SJCRH30 (cell line): ENCODE measurements around the gene ISG20. TPM values are rescaled to one million over a fixed set of nuclear protein-coding genes. Genes with fewer than 3 reads are reported as not detected.
"Not testable (repeated sequence)": the region's sequence is repeated elsewhere in the genome, so short reads cannot be mapped to it uniquely, and the experiment has no call there.

Source experiments
- DNase-seq, 2 experiments: peaks; one replicate each; pipeline ENCODE4 v3.0.0-alpha.2; 2015 to 2020
- H3K27ac ChIP-seq: fragments of 250-450 bp; sonication (Bioruptor Pico); 2 replicates; pipeline ENCODE4 v1.5.1; 2020; ENCODE audit warnings: mild to moderate bottlenecking, moderate library complexity
- H3K27me3 ChIP-seq: fragments of 250-450 bp; sonication (Bioruptor Pico); 2 replicates; pipeline ENCODE4 v1.5.1; 2020; ENCODE audit warnings: mild to moderate bottlenecking, moderate library complexity
- H3K36me3 ChIP-seq: fragments of 250-450 bp; sonication (Bioruptor Pico); 2 replicates; pipeline ENCODE4 v1.5.1; 2020; ENCODE audit warnings: mild to moderate bottlenecking, moderate library complexity
- H3K4me1 ChIP-seq: fragments of 250-450 bp; sonication (Bioruptor Pico); 2 replicates; pipeline ENCODE4 v1.5.1; 2020; ENCODE audit warnings: mild to moderate bottlenecking, moderate library complexity
- H3K4me3 ChIP-seq: fragments of 250-450 bp; sonication (Bioruptor Pico); 2 replicates; pipeline ENCODE4 v1.5.1; 2020; ENCODE audit warnings: mild to moderate bottlenecking, moderate library complexity
- H3K9me3 ChIP-seq: fragments of 250-450 bp; sonication (Bioruptor Pico); replicated peaks from 2 replicates; pipeline ENCODE4 v1.5.1; 2020; ENCODE audit warnings: mild to moderate bottlenecking, moderate library complexity
- total RNA-seq: library from RNA; depleted of rRNA; stranded (reverse); fragments of >200 nt; shearing (Covaris generic); gene quantifications from 2 replicates; pipeline ENCODE4 v1.2.3, GENCODE V29; 2014

Gene ISG20
- total RNA-seq, 1 experiment from 2014 or later = 0.97 TPM

DNA sequence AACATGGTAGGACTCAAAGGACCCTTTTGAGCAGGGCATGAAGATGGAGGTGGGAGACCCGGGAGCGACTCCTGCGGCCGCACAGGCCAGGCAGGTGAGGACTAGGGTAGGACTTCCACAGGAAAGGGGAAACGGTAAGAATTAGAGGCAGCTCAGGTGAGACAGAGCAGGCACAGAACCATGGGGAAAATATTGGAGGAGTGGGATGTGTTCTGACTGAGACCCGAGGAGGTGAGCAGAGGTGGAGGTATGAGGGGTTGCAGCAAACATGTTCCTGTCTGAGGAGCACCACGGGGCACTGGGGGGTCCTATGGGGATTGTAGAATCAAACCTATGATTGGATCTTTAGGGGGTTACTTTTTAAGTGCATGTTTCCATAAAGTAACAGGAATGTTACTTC, 1.4 kb upstream of the ISG20 start:
- Histone ChIP-seq H3K4me3 (no peak overlapping the region), H3K4me1 (peaks cover 12% of the 10 kb centered on the region), H3K9me3 (no peaks in the 10 kb centered on the region), H3K27ac (no peak overlapping the region), H3K27me3 (no peaks in the 10 kb centered on the region), H3K36me3 (peaks cover 16% of the 10 kb centered on the region)
- no peak for DNase-seq

DNA sequence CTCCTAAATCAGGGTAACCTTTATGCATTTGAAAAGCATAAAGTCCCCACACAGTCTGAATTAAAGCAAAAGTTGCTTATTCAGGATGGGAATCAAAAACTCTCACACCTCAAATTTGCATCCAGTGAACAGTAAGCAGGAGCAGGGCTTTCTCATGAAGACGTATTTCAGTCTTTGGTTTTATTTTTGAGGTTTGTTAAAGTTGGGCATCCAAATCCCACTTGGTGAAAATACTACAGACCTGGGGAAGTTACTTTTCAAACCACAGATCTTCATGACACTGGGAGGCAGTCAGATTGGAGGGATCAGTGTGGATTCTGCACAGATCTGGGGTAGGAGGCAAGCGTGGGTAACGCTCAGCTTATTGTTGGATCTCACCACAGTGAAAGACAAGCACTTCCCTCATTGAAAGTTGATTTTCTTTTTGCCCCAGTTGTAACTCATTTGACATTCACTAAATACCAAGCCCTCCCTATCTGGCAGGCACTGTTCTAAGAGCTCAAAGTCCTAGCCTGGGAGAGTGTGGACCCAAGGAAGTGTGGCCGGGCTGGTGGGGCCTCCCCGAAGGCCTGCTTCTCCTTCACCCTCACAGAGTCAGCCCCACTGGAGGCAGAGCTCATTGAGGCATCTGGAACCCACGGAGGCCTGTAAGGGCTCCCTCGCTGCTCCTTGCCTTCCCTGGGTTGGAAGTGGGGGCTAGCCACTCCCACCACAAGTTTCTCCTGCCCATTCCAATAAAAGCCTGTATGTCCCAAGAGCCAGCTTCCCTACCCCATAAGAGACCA, 783 bp upstream of the ISG20 start:
- H3K9me3 ChIP-seq = no peaks in the 10 kb centered on the region

DNA sequence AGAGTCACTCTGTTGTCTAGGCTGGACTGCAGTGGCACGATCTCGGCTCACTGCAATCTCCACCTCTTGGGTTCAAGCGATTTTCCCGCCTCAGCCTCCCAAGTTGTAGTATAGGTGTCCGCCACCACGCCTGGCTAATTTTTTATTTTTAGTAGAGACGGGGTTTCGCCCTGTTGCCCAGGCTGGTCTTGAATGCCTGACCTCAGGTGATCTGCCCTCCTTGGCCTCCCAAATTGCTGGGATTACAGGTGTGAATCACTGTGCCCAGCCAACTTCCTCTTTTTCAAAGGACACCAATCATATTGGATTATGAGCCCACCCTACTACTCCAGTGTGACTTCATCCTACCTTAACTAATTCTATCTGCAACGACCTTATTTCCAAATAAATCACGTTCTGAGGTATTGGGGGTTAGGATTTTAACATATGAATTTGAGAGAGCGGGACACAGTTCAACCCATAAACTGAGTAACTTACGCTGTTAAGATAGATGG, 3.2 kb downstream of the ISG20 start:
- no peaks in the 10 kb centered on the region for H3K27me3 ChIP-seq

More for the DNA sequence above, 783 bp upstream of the ISG20 start:
- no peak for DNase-seq
- peaks cover 12% of the 10 kb centered on the region for H3K36me3 ChIP-seq
- H3K4me3 ChIP-seq = peak overlapping the region; percentile 42
- peak overlapping the region; percentile 47 for H3K27ac ChIP-seq
- H3K27me3 ChIP-seq = no peaks in the 10 kb centered on the region
- H3K4me1 ChIP-seq = peaks cover 12% of the 10 kb centered on the region

DNA sequence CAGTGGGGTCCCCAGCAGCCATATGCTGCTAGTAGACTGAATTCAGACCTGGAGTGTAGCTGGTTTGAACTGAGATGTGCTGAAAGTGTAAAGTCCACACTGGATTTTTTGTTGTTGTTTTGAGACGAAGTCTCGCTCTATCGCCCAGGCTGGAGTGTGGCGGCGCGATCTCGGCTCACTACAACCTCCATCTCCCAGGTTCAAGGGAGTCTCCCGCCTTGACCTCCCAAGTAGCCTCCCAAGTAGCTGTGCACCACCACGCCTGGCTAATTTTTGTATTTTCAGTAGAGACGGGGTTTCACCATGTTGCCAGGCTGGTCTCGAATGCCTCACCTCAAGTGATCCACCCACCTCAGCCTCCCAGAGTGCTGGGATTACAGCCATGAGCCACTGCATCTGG, 3.7 kb downstream of the ISG20 start:
- not testable (repeated sequence) for H3K36me3 ChIP-seq, H3K27ac ChIP-seq, H3K9me3 ChIP-seq, DNase-seq, H3K4me3 ChIP-seq, H3K27me3 ChIP-seq
- peaks cover 12% of the 10 kb centered on the region for H3K4me1 ChIP-seq

More for the DNA sequence above, 3.2 kb downstream of the ISG20 start:
- Histone ChIP-seq H3K36me3 (no peaks in the 10 kb centered on the region), H3K9me3 (no peaks in the 10 kb centered on the region), H3K4me3 (no peak overlapping the region), H3K27ac (no peak overlapping the region), H3K4me1 (peaks cover 12% of the 10 kb centered on the region)
- no peak for DNase-seq

DNA sequence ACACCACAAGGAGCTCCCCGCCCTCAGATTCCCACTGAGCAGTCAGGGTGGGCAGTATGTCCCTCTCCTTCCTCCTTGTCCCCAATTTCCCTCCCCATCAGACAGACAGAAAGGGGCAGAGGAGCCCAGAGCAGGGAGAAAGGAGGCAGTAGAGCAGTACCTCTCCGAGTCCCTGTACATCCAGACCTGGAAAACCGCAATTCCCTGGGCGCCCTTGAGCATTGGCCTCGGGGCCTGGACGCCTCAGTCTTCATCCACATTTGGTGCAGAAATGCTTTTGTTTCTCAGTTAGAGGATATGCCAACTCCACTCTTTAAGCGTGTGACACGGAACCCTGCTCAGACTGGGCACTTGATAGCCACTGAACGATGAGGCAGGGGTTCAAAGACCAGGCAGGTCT, 5.9 kb downstream of the ISG20 start:
- DNase-seq = no peak
- no peak overlapping the region for H3K4me3 ChIP-seq
- H3K27me3 ChIP-seq = no peaks in the 10 kb centered on the region
- no peaks in the 10 kb centered on the region; the same call in 1 of the 2 replicates for H3K4me1 ChIP-seq
- no peaks in the 10 kb centered on the region for H3K9me3 ChIP-seq
- H3K36me3 ChIP-seq = no peaks in the 10 kb centered on the region
- H3K27ac ChIP-seq = no peak overlapping the region

DNA sequence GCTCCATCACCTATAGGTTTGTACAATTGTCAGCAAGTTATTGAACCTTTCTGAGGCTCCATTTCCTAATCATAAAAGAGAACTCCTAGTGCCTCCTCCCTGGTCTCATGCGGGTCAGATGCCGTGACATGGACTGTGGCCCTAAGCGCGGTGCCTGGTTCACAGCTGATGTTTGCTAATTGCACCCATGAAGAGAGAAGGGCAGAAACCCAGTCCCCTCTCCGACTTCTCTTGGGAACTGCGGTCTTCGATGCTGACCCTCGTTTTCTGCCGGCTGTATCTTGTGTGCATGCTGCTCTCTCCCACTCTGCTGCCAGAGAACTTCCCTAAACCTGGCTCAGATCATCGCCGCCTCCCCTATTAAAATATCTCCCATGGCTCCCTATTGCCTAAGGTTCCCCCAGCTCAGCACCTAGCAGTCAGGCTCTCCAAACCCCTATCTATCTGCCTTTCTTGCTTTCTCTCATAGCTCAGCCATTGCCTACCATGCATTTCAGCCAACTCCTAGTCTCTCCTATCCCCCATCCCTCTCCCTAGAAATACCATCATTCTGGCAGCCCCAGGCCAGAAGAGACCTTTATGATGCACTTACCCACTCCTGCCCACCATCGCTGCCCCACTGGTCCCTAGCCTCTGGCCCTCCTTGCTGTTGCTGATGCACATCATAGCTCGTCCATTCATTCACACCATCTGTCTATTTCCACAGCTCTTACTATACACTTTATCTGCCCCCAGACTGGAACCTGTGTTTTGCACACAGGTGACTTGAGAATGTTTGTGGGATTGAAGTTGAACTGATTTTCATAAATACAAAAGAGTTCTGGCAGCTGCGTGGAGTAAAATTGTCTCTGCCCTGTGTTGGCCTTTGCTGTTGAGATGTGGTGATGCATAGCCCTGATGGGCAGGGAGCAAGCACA, 6.6 kb downstream of the ISG20 start:
- H3K9me3 ChIP-seq = no peaks in the 10 kb centered on the region
- H3K4me1 ChIP-seq = no peaks in the 10 kb centered on the region
- DNase-seq = no peak
- H3K4me3 ChIP-seq = no peak overlapping the region
- H3K36me3 ChIP-seq = no peaks in the 10 kb centered on the region
- H3K27me3 ChIP-seq = no peaks in the 10 kb centered on the region
- H3K27ac ChIP-seq = no peak overlapping the region

DNA sequence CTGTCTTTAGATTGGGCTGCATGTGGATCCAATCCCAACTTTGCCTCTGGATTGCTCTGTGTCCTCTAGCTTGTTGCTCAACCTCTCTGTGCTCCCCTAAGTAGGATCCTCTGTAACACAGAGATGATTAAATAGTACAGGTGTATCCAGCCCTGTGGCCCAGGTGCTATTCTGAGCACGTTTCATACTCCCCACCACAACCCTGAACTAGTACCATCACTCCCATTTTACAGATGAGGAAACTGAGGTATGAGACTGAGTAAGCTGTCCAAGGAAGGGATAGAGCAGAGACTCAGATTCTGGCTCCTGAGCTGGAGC, 7.2 kb downstream of the ISG20 start:
- no peaks in the 10 kb centered on the region for H3K36me3 ChIP-seq
- no peak overlapping the region for H3K27ac ChIP-seq
- DNase-seq = no peak
- H3K4me3 ChIP-seq = no peak overlapping the region
- no peaks in the 10 kb centered on the region for H3K9me3 ChIP-seq
- no peaks in the 10 kb centered on the region for H3K4me1 ChIP-seq
- no peaks in the 10 kb centered on the region for H3K27me3 ChIP-seq

DNA sequence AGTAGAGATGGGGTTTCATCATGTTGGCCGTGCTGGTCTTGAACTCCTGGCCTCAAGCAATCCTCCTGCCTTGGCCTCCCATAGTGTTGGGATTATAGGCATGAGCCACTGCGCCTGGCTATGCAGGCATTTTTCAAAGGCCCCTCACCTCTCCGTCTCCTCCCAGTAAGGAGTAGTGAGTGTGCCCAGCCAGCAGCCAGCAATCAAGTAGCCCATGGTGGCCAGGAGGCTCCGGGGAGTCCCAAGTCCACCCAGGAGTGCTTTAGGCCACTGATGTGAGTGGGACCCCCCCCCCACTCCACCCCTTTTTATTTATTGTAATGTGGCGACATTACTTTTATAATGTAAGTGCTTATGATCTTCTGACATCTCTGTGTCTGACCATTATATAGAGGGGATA, 8.1 kb downstream of the ISG20 start:
- no peak overlapping the region for H3K27ac ChIP-seq
- no peak overlapping the region for H3K4me3 ChIP-seq

DNA sequence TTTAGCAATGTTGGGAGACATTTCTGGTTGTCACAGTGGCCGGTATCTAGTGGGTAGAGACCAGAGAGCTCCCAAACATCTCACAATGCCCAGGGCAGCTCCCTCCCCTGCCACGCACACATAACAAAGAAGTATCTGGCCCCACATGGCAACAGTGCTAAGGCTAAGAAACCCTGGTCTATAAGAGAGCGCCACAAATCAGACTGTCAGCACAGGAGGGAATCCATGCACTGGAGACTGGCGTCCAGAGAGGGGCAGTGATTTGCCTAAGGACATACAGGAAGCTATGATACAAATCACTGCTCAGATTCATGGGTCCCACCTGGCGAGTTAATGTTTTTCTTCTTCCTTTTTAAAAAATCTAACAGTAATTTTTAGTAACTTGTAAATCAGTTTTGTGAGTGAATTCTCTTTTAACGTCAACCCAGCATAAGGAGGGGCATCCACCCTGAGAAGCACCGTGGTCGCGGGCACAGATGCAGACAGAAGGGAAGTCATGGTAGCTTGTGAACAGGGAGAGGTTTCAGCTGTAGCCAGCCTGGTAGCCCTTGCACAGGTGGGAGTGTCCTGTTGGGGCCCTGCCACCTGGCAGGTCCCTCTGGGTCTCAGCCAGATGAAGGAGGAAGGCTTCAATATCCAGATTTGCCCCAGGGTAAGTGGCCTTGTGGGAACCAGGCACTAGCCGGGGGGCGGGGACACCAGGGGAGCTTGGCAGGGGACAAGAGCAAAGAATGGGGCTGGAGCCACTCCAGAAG, 8.7 kb downstream of the ISG20 start:
- no peak for DNase-seq
- Histone ChIP-seq H3K4me3 (no peak overlapping the region), H3K27ac (no peak overlapping the region), H3K36me3 (no peaks in the 10 kb centered on the region), H3K9me3 (no peaks in the 10 kb centered on the region), H3K4me1 (no peaks in the 10 kb centered on the region), H3K27me3 (no peaks in the 10 kb centered on the region)

More for the DNA sequence above, 8.1 kb downstream of the ISG20 start:
- Histone ChIP-seq H3K27me3 (no peaks in the 10 kb centered on the region), H3K9me3 (no peaks in the 10 kb centered on the region), H3K4me1 (no peaks in the 10 kb centered on the region), H3K36me3 (no peaks in the 10 kb centered on the region)
- no peak for DNase-seq

DNA sequence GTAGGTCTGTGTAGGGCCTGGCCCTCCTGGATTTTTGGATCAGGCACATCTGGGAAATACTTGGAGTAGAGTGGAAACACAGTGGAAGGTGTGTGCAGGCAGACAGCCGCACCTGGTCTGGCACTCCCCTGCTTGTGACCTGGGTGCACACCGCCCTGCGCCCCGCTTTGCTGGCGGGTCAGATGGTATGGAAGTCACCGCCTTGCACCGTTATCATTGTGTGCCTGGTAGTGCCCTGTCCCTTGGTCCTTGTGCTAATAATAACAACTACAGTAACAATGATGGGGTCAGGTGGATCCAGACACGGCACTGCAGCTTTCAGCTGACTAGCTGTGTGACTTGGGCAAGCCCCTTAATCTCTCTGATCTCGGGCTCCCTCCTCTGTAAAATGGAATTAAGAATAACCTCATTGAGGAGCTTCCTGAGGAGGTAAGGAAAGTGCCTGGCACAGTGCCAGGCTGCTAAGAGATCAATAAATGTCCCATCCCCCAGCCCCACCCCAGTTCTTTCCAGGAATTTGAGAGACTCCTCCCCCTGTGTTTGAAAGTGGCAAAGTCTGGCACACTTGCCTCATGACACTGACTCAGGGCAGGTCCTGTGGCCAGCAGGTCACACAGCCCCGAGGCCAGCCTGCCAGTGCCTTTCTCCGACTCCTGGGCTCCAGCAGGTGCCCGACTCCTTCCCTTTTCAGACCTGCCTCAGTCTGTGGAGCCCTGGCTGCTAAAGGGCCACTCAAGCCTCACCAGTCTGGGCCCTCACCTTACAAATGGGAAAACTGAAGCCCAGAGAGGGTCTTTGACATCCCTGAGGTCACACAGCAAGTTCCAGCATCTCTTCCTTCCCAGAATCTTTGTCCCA, 9.8 kb downstream of the ISG20 start:
- Histone ChIP-seq H3K4me3 (no peak overlapping the region), H3K36me3 (no peaks in the 10 kb centered on the region), H3K9me3 (no peaks in the 10 kb centered on the region), H3K4me1 (no peaks in the 10 kb centered on the region), H3K27me3 (no peaks in the 10 kb centered on the region), H3K27ac (no peak overlapping the region)
- no peak for DNase-seq

DNA sequence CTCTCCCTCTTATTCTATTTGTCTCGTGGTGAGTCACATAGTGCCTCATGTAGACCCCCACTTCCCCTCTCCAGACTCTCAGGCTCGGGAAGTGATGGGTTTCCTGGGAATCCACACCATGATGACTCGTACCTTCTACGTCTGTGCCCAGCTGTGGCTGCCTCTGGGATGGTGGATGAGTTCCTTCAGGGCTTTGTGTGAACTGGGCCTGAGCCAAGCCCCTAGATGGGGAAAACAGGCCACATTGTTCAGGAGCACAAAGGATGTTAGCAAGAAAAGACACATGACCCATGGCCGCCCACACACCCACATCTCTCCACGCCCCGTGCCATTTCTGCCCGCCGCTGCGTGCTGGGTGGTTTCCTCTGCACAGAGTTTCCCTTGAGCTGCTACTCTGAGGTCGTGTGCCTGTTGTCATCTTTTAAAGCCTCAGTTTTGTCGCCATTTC, 10.5 kb downstream of the ISG20 start:
- Histone ChIP-seq H3K27me3 (no peaks in the 10 kb centered on the region), H3K9me3 (no peaks in the 10 kb centered on the region), H3K4me3 (no peak overlapping the region), H3K27ac (no peak overlapping the region), H3K4me1 (no peaks in the 10 kb centered on the region), H3K36me3 (no peaks in the 10 kb centered on the region)
- DNase-seq = peak; percentile 56 to 73

DNA sequence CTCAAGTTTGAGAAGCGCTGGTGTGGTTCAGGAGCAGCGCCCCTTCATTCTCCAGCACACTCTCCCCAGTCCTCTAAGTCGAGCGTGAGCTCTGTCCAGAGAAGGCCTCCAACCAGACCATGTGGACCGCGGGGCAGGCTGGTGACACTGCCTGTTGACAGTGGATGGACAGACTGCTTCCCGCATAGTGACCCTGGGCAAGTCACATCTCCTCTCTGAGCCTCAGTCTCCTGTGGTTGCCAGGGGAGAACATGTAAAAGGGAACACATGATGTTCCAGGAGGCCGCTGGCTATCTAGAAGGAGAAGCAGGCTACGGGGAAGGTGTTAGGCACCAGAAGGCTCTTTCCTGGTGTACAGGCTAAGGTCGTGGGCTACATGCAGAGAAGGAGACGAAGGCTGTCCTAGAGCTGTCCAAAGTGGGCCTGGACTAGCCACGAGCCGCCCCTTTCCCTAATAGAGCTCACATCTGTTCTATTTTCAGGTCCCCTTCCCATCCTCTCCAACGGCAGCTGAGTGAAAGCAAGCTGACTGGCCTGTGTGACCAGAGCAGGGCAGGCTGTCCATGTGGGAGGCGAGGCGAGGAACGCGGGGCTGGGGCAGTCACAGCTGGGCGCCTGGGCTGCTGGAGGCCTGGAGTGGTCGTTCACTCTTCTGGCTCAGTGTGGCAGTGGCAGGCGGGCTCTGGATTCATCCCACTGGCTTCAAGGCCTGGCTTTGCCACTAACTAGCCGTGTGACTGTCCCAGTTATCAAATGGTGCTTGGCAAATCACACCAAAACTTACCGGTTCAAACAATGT, 11.1 kb downstream of the ISG20 start:
- Histone ChIP-seq H3K27ac (no peak overlapping the region), H3K4me3 (no peak overlapping the region), H3K4me1 (no peaks in the 10 kb centered on the region), H3K9me3 (no peaks in the 10 kb centered on the region), H3K36me3 (no peaks in the 10 kb centered on the region), H3K27me3 (no peaks in the 10 kb centered on the region)
- DNase-seq = no peak

DNA sequence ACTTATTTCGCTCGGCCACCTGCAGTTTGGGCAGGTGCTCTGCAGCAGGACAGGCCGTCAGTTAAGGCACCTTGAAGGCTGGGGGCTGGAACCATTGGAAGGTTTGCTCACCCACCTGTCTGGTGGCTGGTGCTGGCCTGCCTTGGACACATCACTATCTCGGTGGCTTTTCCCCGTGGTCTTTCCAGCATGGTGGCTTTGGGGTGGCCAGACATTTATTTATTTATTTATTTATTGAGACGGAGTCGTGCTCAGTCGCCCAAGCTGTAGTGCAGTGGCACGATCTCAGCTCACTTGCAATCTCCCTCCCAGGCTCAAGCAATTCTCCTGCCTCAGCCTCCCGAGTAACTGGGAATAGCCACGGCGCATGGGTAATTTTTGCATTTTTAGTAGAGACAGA, 11.7 kb downstream of the ISG20 start:
- no peaks in the 10 kb centered on the region for H3K27me3 ChIP-seq
- no peaks in the 10 kb centered on the region for H3K9me3 ChIP-seq
- H3K36me3 ChIP-seq = no peaks in the 10 kb centered on the region
- H3K4me1 ChIP-seq = no peaks in the 10 kb centered on the region
- no peak for DNase-seq
- no peak overlapping the region for H3K27ac ChIP-seq
- no peak overlapping the region for H3K4me3 ChIP-seq
